ENCODE results near the gene PLEKHA7. TPM values are rescaled to one million over a fixed set of nuclear protein-coding genes. Genes with fewer than 3 reads are reported as not detected.

Gene PLEKHA7
- total RNA-seq, 1 donor from 2014 or later = 15.6 TPM

DNA sequence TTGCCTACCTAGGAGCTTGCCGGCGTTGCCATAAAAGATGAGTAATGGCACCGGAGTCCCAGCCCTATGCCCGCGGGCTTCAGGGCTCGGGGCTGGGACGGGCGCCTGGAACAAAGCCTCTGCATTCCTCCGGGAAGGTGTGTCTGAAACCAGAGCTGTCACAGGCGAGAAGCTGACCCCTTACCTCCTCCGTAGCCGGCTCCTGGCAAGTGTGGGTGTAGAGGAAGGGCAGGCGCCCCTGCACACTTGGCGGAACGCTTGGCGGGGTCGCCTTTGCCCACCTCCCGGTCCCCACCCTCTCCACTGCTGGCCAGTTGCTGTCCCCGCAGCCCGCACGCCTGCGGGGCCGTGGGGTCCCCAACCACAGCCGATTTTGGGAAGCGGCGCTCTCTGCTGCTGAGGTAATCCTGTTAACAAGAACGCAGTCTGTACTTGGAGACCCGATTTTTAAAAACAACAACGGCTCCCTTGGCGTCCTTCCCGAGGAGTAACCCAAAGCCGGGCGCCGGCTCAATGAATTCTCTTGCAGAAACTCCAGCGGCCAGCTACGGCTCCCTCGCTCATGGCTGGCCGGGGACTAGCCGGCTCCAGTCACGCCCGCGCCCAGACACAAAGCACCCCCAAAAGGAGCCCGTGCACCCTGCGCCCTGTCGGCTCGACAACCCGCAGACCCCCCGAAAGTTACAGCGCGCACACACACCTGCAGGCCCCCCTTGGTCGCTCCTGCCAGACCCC lies 89.2 kb downstream of the PLEKHA7 start:
- H3K4me1 Mint-ChIP-seq (ENCODE audit: unreplicated experiment) = peaks cover 16% of the 10 kb centered on the region
- H3K27me3 Mint-ChIP-seq (ENCODE audit: unreplicated experiment) = peaks cover 2% of the 10 kb centered on the region
- no peaks in the 10 kb centered on the region for H3K36me3 Mint-ChIP-seq (ENCODE audit: unreplicated experiment)
- H3K4me3 Mint-ChIP-seq (ENCODE audit: unreplicated experiment) = peak overlapping the region; percentile 84
- no peak overlapping the region for H3K27ac Mint-ChIP-seq (ENCODE audit: unreplicated experiment)
- TF ChIP-seq, protein P1, sequence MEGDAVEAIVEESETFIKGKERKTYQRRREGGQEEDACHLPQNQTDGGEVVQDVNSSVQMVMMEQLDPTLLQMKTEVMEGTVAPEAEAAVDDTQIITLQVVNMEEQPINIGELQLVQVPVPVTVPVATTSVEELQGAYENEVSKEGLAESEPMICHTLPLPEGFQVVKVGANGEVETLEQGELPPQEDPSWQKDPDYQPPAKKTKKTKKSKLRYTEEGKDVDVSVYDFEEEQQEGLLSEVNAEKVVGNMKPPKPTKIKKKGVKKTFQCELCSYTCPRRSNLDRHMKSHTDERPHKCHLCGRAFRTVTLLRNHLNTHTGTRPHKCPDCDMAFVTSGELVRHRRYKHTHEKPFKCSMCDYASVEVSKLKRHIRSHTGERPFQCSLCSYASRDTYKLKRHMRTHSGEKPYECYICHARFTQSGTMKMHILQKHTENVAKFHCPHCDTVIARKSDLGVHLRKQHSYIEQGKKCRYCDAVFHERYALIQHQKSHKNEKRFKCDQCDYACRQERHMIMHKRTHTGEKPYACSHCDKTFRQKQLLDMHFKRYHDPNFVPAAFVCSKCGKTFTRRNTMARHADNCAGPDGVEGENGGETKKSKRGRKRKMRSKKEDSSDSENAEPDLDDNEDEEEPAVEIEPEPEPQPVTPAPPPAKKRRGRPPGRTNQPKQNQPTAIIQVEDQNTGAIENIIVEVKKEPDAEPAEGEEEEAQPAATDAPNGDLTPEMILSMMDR (IDR thresholded peaks at IDR 0.05) = no peak
- DNase-seq (ENCODE audit: extremely low spot score, unreplicated experiment) = no peak
- no peaks in the 10 kb centered on the region for H3K9me3 Mint-ChIP-seq (ENCODE audit: unreplicated experiment)

DNA sequence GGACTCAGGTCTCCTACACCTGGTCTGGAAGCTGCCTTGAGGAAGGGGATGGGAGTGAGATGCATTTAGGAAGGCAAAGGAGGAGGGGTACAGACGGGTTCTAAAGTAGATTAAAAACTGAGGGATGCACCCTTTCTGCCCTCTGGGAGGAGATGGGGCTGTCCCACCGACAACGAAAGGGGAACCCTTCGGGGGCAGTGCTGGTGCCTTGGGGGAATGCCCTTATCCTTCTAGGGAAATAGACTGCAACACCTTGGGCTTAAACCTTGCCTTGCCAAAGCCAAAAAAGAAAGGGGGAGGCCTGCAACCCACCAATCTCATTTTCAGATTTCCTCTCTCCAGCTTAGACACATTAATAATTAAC lies 89.8 kb downstream of the PLEKHA7 start:
- Mint-ChIP-seq H3K36me3 (ENCODE audit: unreplicated experiment) (no peaks in the 10 kb centered on the region), H3K4me3 (ENCODE audit: unreplicated experiment) (peak overlapping the region; percentile 84), H3K27ac (ENCODE audit: unreplicated experiment) (no peak overlapping the region), H3K4me1 (ENCODE audit: unreplicated experiment) (peaks cover 16% of the 10 kb centered on the region), H3K27me3 (ENCODE audit: unreplicated experiment) (peaks cover 2% of the 10 kb centered on the region), H3K9me3 (ENCODE audit: unreplicated experiment) (no peaks in the 10 kb centered on the region)
- TF ChIP-seq, protein P1 (IDR thresholded peaks at IDR 0.05) = no peak
- DNase-seq (ENCODE audit: extremely low spot score, unreplicated experiment) = no peak

DNA sequence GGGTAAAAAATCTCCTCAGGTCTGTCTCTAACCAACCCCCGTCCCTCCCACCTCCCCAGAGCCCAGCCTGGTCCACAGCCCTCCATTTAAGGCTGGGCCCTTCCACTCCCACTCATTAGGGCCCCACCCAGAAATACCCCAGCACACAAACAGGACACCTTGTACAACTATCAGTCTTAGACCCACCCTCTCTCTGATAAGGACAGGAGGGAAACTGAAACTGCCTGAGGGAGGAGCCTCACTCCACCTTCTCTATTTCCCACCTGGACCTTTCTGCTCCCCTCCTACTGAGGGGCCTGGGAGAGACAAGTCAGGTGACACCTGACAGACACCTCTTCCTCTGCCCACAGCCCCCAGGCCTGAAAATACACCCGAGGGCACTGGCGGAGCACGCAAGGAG lies 90.2 kb downstream of the PLEKHA7 start:
- H3K36me3 Mint-ChIP-seq (ENCODE audit: unreplicated experiment) = no peaks in the 10 kb centered on the region
- peak overlapping the region; percentile 84 for H3K4me3 Mint-ChIP-seq (ENCODE audit: unreplicated experiment)
- H3K9me3 Mint-ChIP-seq (ENCODE audit: unreplicated experiment) = no peaks in the 10 kb centered on the region
- TF ChIP-seq, protein P1 (IDR thresholded peaks at IDR 0.05) = no peak
- H3K4me1 Mint-ChIP-seq (ENCODE audit: unreplicated experiment) = peaks cover 16% of the 10 kb centered on the region
- H3K27me3 Mint-ChIP-seq (ENCODE audit: unreplicated experiment) = peaks cover 2% of the 10 kb centered on the region
- no peak for DNase-seq (ENCODE audit: extremely low spot score, unreplicated experiment)
- H3K27ac Mint-ChIP-seq (ENCODE audit: unreplicated experiment) = no peak overlapping the region

DNA sequence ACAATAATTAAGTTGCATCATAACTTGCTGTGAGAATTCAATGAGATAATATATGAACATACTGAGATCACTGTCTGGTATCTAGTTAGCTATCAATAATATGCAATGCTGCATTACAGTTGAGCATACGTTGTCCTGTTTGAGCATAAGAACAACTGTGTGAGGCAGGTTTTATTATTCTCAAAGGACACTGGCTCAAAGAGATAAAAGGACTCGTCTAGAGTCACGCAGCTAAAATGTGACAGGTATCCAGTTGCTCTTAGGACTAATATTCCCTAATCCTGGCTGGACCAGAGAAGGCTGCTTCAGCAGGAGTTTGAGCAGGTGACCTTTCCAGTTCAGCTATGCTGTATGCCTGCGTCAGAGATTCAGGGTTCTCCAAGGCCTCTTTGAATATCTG lies 92.5 kb downstream of the PLEKHA7 start:
- H3K9me3 Mint-ChIP-seq (ENCODE audit: unreplicated experiment) = no peaks in the 10 kb centered on the region
- H3K4me3 Mint-ChIP-seq (ENCODE audit: unreplicated experiment) = no peak overlapping the region
- no peak for DNase-seq (ENCODE audit: extremely low spot score, unreplicated experiment)
- peaks cover 16% of the 10 kb centered on the region for H3K4me1 Mint-ChIP-seq (ENCODE audit: unreplicated experiment)
- H3K27ac Mint-ChIP-seq (ENCODE audit: unreplicated experiment) = no peak overlapping the region
- TF ChIP-seq, protein P1 (IDR thresholded peaks at IDR 0.05) = no peak
- peaks cover 2% of the 10 kb centered on the region for H3K36me3 Mint-ChIP-seq (ENCODE audit: unreplicated experiment)
- peaks cover 4% of the 10 kb centered on the region for H3K27me3 Mint-ChIP-seq (ENCODE audit: unreplicated experiment)

DNA sequence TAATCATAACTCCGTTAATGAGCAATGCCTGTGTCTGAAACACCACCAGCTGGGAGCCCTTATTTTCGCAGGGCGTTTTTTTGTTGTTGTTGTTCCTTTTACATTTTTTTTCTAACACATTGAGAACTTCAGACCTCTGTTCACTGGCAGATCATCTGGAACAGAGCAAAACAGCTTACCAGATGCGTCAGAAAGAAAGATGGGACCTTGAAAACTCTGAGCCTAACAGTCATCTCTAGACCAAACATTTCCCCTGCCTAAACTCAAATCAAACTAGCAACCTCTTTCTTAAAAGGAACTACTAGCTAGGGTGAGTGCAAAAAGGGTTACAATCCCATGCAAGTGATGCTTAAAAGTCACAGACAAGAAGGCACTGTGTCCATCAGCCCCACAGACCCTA lies 93.2 kb downstream of the PLEKHA7 start:
- TF ChIP-seq, protein P1 (IDR thresholded peaks at IDR 0.05) = no peak
- no peak overlapping the region for H3K4me3 Mint-ChIP-seq (ENCODE audit: unreplicated experiment)
- peaks cover 4% of the 10 kb centered on the region for H3K27me3 Mint-ChIP-seq (ENCODE audit: unreplicated experiment)
- DNase-seq (ENCODE audit: extremely low spot score, unreplicated experiment) = no peak
- no peaks in the 10 kb centered on the region for H3K9me3 Mint-ChIP-seq (ENCODE audit: unreplicated experiment)
- H3K36me3 Mint-ChIP-seq (ENCODE audit: unreplicated experiment) = peaks cover 2% of the 10 kb centered on the region
- H3K4me1 Mint-ChIP-seq (ENCODE audit: unreplicated experiment) = peaks cover 11% of the 10 kb centered on the region
- H3K27ac Mint-ChIP-seq (ENCODE audit: unreplicated experiment) = no peak overlapping the region
